Uterus (tissue), 4 donors: ENCODE measurements around the gene PSME3IP1. TPM values are rescaled to one million over a fixed set of nuclear protein-coding genes. Genes with fewer than 3 reads are reported as not detected.

Source experiments
- DNase-seq, 2 donors: peaks; one replicate each; pipeline ENCODE4 v3.0.0-alpha.2; 2019 to 2020
- H3K27ac ChIP-seq, 2 donors: fragments of 200-600 bp; sonication (generic); 1 replicate in 1 of 2; 2 replicates in 1 of 2; pipeline ENCODE4 v1.5.1; 2016 to 2018
- H3K27me3 ChIP-seq, 2 donors: fragments of 200-600 bp; sonication (generic); one replicate each; pipeline ENCODE4 v1.5.1; 2018 to 2019; ENCODE audit warnings: control low read depth in 1 of 2
- H3K36me3 ChIP-seq, 2 donors: fragments of 200-600 bp; sonication (generic); one replicate each; pipeline ENCODE4 v1.5.1; 2019; ENCODE audit warnings: control low read depth in 1 of 2
- H3K4me1 ChIP-seq, 2 donors: fragments of 200-600 bp; sonication (generic); one replicate each; pipeline ENCODE4 v1.5.1; 2018 to 2019; ENCODE audit warnings: control low read depth in 1 of 2
- H3K4me3 ChIP-seq, 2 donors: fragments of 200-600 bp; sonication (generic); 1 replicate in 1 of 2; 2 replicates in 1 of 2; pipeline ENCODE4 v1.5.1; 2018 to 2019; ENCODE audit warnings: mild to moderate bottlenecking in 1 of 2
- H3K9me3 ChIP-seq, 2 donors: fragments of 200-600 bp; sonication (generic); one replicate each; pipeline ENCODE4 v1.5.1; 2019; ENCODE audit warnings: control low read depth in 1 of 2
- CTCF ChIP-seq, 4 experiments: fragments of 200-600 bp in 2 of 4; fragments of 450-650 bp in 2 of 4; sonication (generic) in 2 of 4; IDR thresholded peaks; one replicate each; pipeline ENCODE4 v1.5.1; 2016 to 2019; ENCODE audit warnings: antibody characterized with exemption in 4 of 4, mild to moderate bottlenecking in 2 of 4, moderate library complexity in 1 of 4
- POLR2A ChIP-seq, 2 donors: fragments of 450-650 bp; IDR thresholded peaks; one replicate each; pipeline ENCODE4 v1.6.1; 2016; ENCODE audit warnings: antibody characterized with exemption in 2 of 2, mild to moderate bottlenecking in 1 of 2, moderate library complexity in 1 of 2
- intact Hi-C: fragments of 100-400 bp; cut with DNase I; formaldehyde crosslinking; loops from one replicate; pipeline ENCODE4 v1.15.1; 2023; ENCODE audit warnings: low total_unique reads
- total RNA-seq, 4 donors: library from RNA; depleted of rRNA in 3 of 4; stranded (reverse); fragments of >200 nt in 3 of 4; gene quantifications; one replicate each; pipeline versions ENCODE4 v1.1.0 to v1.2.4, GENCODE V29; 2014 to 2023
- donor health status: DM: yes; HTN: yes; CAD: no.

PSME3IP1 gene
- total RNA-seq, 4 donors from 2014 or later = 45.3 to 323 (median 75.1) TPM

GRCh38 chr16:57169327-57169726, 16.5 kb downstream of the PSME3IP1 start:
- no peaks in the 10 kb centered on the region for H3K27me3 ChIP-seq
- no peak for TF ChIP-seq CTCF (IDR thresholded peaks at IDR 0.05)
- TF ChIP-seq POLR2A (IDR thresholded peaks at IDR 0.05) = no peak
- no peak overlapping the region for H3K4me3 ChIP-seq
- no peak overlapping the region for H3K27ac ChIP-seq
- no peaks in the 10 kb centered on the region for H3K36me3 ChIP-seq
- no peaks in the 10 kb centered on the region for H3K4me1 ChIP-seq
- intact Hi-C loops = loop anchor here (5.0 kb wide), 1 partner anchor 87 kb away; no protein-coding TSS in a partner anchor
- no peak for DNase-seq
- no peaks in the 10 kb centered on the region for H3K9me3 ChIP-seq

GRCh38 chr16:57167953-57168352, 17.9 kb downstream of the PSME3IP1 start:
- no peaks in the 10 kb centered on the region for H3K9me3 ChIP-seq
- intact Hi-C loops = loop anchor here (5.0 kb wide), 1 partner anchor 86 kb away; no protein-coding TSS in a partner anchor
- no peaks in the 10 kb centered on the region for H3K4me1 ChIP-seq
- H3K36me3 ChIP-seq = no peaks in the 10 kb centered on the region
- no peak overlapping the region for H3K27ac ChIP-seq
- DNase-seq = no peak
- no peaks in the 10 kb centered on the region for H3K27me3 ChIP-seq
- TF ChIP-seq POLR2A (IDR thresholded peaks at IDR 0.05) (no peak), CTCF (IDR thresholded peaks at IDR 0.05) (peak; percentile 48 to 82 (median 63))
- H3K4me3 ChIP-seq = no peak overlapping the region

GRCh38 chr16:57167538-57167937, 18.3 kb downstream of the PSME3IP1 start:
- intact Hi-C loops = loop anchor here (5.0 kb wide), 1 partner anchor 85 kb away; no protein-coding TSS in a partner anchor
- Histone ChIP-seq H3K36me3 (no peaks in the 10 kb centered on the region), H3K4me1 (no peaks in the 10 kb centered on the region), H3K4me3 (no peak overlapping the region), H3K9me3 (no peaks in the 10 kb centered on the region), H3K27ac (no peak overlapping the region), H3K27me3 (no peaks in the 10 kb centered on the region)
- DNase-seq = no peak
- TF ChIP-seq CTCF (IDR thresholded peaks at IDR 0.05) (no peak), POLR2A (IDR thresholded peaks at IDR 0.05) (no peak)

GRCh38 chr16:57166951-57167350, 18.9 kb downstream of the PSME3IP1 start:
- no peaks in the 10 kb centered on the region for H3K27me3 ChIP-seq
- no peaks in the 10 kb centered on the region for H3K9me3 ChIP-seq
- no peak overlapping the region for H3K4me3 ChIP-seq
- no peaks in the 10 kb centered on the region for H3K4me1 ChIP-seq
- DNase-seq = no peak
- TF ChIP-seq CTCF (IDR thresholded peaks at IDR 0.05) (no peak), POLR2A (IDR thresholded peaks at IDR 0.05) (no peak)
- H3K36me3 ChIP-seq = no peaks in the 10 kb centered on the region
- intact Hi-C loops = loop anchor here (5.0 kb wide), 1 partner anchor 85 kb away; no protein-coding TSS in a partner anchor
- H3K27ac ChIP-seq = no peak overlapping the region

GRCh38 chr16:57166451-57166850, 19.4 kb downstream of the PSME3IP1 start:
- no peaks in the 10 kb centered on the region for H3K27me3 ChIP-seq
- H3K36me3 ChIP-seq = no peaks in the 10 kb centered on the region
- H3K4me1 ChIP-seq = no peaks in the 10 kb centered on the region
- DNase-seq = no peak
- no peak overlapping the region for H3K27ac ChIP-seq
- TF ChIP-seq POLR2A (IDR thresholded peaks at IDR 0.05) (no peak), CTCF (IDR thresholded peaks at IDR 0.05) (no peak)
- H3K9me3 ChIP-seq = no peaks in the 10 kb centered on the region
- H3K4me3 ChIP-seq = no peak overlapping the region
- intact Hi-C loops = loop anchor here (5.0 kb wide), 1 partner anchor 84 kb away; no protein-coding TSS in a partner anchor
